ENCODE measurements around the gene RGL4. TPM values are rescaled to one million over a fixed set of nuclear protein-coding genes. Genes with fewer than 3 reads are reported as not detected.

The RGL4 gene
- total RNA-seq, 1 experiment from 2014 or later, result not detected

GRCh38 chr22:23700706-23701105, 9.9 kb downstream of the RGL4 start:
- Histone ChIP-seq H3K9me2 (ENCODE audit: insufficient read depth) (no peaks in the 10 kb centered on the region), H3K27ac (no peak overlapping the region), H3K79me2 (ENCODE audit: low read depth) (no peaks in the 10 kb centered on the region), H3F3A (ENCODE audit: insufficient read depth, low read depth) (no peaks in the 10 kb centered on the region), H3K4me1 (replicated peaks; ENCODE audit: insufficient read depth) (no peaks in the 10 kb centered on the region), H3K4me3 (no peak overlapping the region), H3K9me3 (ENCODE audit: insufficient read depth, low read depth) (no peaks in the 10 kb centered on the region), H4K20me1 (ENCODE audit: insufficient read depth) (no peaks in the 10 kb centered on the region; the same call in 1 of the 2 replicates), H3K4me2 (no peak overlapping the region), H3K36me3 (ENCODE audit: low read depth) (peaks cover 6% of the 10 kb centered on the region; the same call in 1 of the 2 replicates), H2AFZ (no peak overlapping the region), H3K27me3 (ENCODE audit: insufficient read depth, low read depth) (no peaks in the 10 kb centered on the region)
- POLR2A ChIA-PET (ENCODE audit: unreplicated experiment), result no interaction called here
- BruUV-seq (replicated peaks), result no TSS peak
- TF ChIP-seq CTCF (conservative IDR thresholded peaks at IDR 0.05) (no peak), EZH2 (IDR thresholded peaks at IDR 0.05; ENCODE audit: low read depth) (no peak)
- DNase-seq, result no peak
- intact Hi-C loops (cut with micrococcal nuclease; ENCODE audit: unreplicated experiment), result no loop called here
- CTCF ChIA-PET, result no interaction called here

- no peaks in the 10 kb centered on the region for H3K79me2 ChIP-seq (ENCODE audit: low read depth)
- no peaks in the 10 kb centered on the region; the same call in 1 of the 2 replicates for H4K20me1 ChIP-seq (ENCODE audit: insufficient read depth)
- H2AFZ ChIP-seq, result no peak overlapping the region
- H3K9me2 ChIP-seq (ENCODE audit: insufficient read depth), result no peaks in the 10 kb centered on the region
- DNase-seq, result no peak
- TF ChIP-seq EZH2 (IDR thresholded peaks at IDR 0.05; ENCODE audit: low read depth) (no peak), CTCF (conservative IDR thresholded peaks at IDR 0.05) (no peak)
- H3K9me3 ChIP-seq (ENCODE audit: insufficient read depth, low read depth), result no peaks in the 10 kb centered on the region
- intact Hi-C loops (cut with micrococcal nuclease; ENCODE audit: unreplicated experiment), result no loop called here
- no peaks in the 10 kb centered on the region for H3F3A ChIP-seq (ENCODE audit: insufficient read depth, low read depth)
- H3K36me3 ChIP-seq (ENCODE audit: low read depth), result peaks cover 29% of the 10 kb centered on the region; the same call in 1 of the 2 replicates
- ChIA-PET CTCF (no interaction called here), POLR2A (ENCODE audit: unreplicated experiment) (no interaction called here)
- no peaks in the 10 kb centered on the region for H3K4me1 ChIP-seq (replicated peaks; ENCODE audit: insufficient read depth)
- no peak overlapping the region for H3K27ac ChIP-seq
- no TSS peak for BruUV-seq (replicated peaks)
- H3K4me2 ChIP-seq, result no peak overlapping the region
- no peaks in the 10 kb centered on the region for H3K27me3 ChIP-seq (ENCODE audit: insufficient read depth, low read depth)
- no peak overlapping the region for H3K4me3 ChIP-seq
These were observed 13.2 kb downstream of the RGL4 start for GRCh38 chr22:23704062-23704461.

GRCh38 chr22:23704829-23705228, 14.0 kb downstream of the RGL4 start:
- no peaks in the 10 kb centered on the region for H3K79me2 ChIP-seq (ENCODE audit: low read depth)
- no peaks in the 10 kb centered on the region for H3K9me3 ChIP-seq (ENCODE audit: insufficient read depth, low read depth)
- no peak overlapping the region for H3K27ac ChIP-seq
- intact Hi-C loops (cut with micrococcal nuclease; ENCODE audit: unreplicated experiment), result no loop called here
- H3K4me3 ChIP-seq, result no peak overlapping the region
- no peaks in the 10 kb centered on the region; the same call in 1 of the 2 replicates for H4K20me1 ChIP-seq (ENCODE audit: insufficient read depth)
- H3K9me2 ChIP-seq (ENCODE audit: insufficient read depth), result no peaks in the 10 kb centered on the region
- H3K4me1 ChIP-seq (replicated peaks; ENCODE audit: insufficient read depth), result no peaks in the 10 kb centered on the region
- peaks cover 37% of the 10 kb centered on the region; the same call in 1 of the 2 replicates for H3K36me3 ChIP-seq (ENCODE audit: low read depth)
- H2AFZ ChIP-seq, result no peak overlapping the region
- H3K4me2 ChIP-seq, result no peak overlapping the region
- H3F3A ChIP-seq (ENCODE audit: insufficient read depth, low read depth), result no peaks in the 10 kb centered on the region
- POLR2A ChIA-PET (ENCODE audit: unreplicated experiment), result no interaction called here
- CTCF ChIA-PET, result no interaction called here
- TF ChIP-seq EZH2 (IDR thresholded peaks at IDR 0.05; ENCODE audit: low read depth) (no peak), CTCF (conservative IDR thresholded peaks at IDR 0.05) (no peak)
- BruUV-seq (replicated peaks), result no TSS peak
- H3K27me3 ChIP-seq (ENCODE audit: insufficient read depth, low read depth), result no peaks in the 10 kb centered on the region
- no peak for DNase-seq
